Measurements from ENCODE around the gene DESI2.

DNA sequence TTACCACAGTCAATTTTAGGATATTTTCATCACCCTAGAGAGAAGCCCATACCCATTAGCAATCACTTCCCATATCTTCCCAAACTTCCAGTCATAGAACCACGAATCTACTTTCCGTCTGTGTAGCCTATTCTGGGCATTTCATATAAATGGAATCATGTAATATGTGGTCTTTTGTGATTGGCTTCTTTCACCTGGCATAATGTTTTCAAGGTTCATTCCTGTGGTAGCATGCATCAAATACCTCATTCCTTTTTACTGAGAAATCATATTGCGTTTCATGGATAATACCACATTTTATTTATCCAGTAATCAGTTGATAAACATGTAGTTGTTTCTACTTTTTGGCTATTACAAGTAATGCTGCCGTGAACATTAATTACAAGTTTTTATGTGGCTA, 21.5 kb downstream of the DESI2 start:
- TF ChIP-seq CTCF (IDR thresholded peaks at IDR 0.05 in 4 of 5, conservative IDR thresholded peaks at IDR 0.05 in 1 of 5) (no peak), POLR2A (IDR thresholded peaks at IDR 0.05) (no peak)
